22Rv1 (cell line): ENCODE data around the gene NDUFA7.
A peak's percentile ranks its signal among the peaks of the same experiment; 100 is the strongest.

Source experiments
- H3K27ac ChIP-seq: fragments of 450-650 bp; 2 replicates; pipeline ENCODE4 v1.5.1; 2017
- ZFX ChIP-seq: fragments of 450-650 bp; IDR thresholded peaks from 2 replicates; pipeline ENCODE4 v1.6.1; 2017; ENCODE audit warnings: antibody characterized with exemption, borderline replicate concordance
- TF ChIP-seq, protein P1 (sequence below): fragments of 450-650 bp; IDR thresholded peaks from 2 replicates; pipeline ENCODE4 v1.5.1; 2017; ENCODE audit warnings: mild to moderate bottlenecking

The NDUFA7 gene

DNA sequence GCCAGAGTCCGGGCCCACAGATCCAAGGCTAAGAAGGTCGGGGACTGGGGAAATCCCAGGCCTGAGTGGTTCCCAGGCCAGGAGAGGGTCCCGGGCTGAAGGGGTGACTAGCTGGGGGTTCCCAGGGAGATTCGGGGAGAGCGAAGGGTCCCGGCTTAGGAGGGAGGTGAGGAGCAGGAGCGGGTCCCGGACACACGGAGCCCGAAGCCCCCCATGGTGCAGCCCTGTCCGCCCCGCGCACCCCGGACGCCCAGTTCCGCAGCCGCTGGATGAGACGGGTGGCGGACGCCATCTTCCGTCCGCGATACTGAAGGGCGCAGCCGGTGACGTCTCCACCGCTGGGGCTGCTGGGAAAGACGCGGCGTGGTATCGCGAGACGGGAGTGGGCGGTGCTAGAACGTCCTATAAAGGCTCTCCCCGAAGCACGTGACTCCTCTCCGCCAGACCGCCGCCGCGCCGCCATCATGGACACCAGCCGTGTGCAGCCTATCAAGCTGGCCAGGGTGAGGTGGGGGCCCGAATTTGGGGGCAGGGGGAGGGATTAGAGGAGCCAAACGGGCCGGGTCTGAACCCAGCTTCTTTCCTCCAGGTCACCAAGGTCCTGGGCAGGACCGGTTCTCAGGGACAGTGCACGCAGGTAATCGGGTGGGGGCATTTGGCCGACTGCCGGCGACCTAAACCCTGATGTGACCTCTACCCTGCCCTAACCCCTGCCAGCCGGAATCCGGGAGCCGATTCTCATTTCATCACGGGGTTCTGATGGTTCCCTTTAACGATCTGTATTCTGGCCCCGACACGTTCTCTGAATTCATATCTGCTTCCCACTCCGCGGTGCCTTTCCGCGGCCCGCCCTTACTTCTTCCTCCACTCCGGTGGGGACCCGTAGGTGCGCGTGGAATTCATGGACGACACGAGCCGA is at the start of gene NDUFA7, which contains the start of gene RPS28:
TSS of gene NDUFA7 (minus strand) at position 309 of the 919 bp plus-strand sequence. CDS start at position 292, 17 bp downstream.
TSS of gene RPS28 (plus strand) at position 430 of the 919 bp plus-strand sequence. CDS start at position 465, 35 bp downstream.
- no peak for TF ChIP-seq ZFX
- TF ChIP-seq, protein P1, sequence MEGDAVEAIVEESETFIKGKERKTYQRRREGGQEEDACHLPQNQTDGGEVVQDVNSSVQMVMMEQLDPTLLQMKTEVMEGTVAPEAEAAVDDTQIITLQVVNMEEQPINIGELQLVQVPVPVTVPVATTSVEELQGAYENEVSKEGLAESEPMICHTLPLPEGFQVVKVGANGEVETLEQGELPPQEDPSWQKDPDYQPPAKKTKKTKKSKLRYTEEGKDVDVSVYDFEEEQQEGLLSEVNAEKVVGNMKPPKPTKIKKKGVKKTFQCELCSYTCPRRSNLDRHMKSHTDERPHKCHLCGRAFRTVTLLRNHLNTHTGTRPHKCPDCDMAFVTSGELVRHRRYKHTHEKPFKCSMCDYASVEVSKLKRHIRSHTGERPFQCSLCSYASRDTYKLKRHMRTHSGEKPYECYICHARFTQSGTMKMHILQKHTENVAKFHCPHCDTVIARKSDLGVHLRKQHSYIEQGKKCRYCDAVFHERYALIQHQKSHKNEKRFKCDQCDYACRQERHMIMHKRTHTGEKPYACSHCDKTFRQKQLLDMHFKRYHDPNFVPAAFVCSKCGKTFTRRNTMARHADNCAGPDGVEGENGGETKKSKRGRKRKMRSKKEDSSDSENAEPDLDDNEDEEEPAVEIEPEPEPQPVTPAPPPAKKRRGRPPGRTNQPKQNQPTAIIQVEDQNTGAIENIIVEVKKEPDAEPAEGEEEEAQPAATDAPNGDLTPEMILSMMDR = peak; percentile 31
- peak within 1 kb of the TSS; percentile 85 for H3K27ac ChIP-seq

DNA sequence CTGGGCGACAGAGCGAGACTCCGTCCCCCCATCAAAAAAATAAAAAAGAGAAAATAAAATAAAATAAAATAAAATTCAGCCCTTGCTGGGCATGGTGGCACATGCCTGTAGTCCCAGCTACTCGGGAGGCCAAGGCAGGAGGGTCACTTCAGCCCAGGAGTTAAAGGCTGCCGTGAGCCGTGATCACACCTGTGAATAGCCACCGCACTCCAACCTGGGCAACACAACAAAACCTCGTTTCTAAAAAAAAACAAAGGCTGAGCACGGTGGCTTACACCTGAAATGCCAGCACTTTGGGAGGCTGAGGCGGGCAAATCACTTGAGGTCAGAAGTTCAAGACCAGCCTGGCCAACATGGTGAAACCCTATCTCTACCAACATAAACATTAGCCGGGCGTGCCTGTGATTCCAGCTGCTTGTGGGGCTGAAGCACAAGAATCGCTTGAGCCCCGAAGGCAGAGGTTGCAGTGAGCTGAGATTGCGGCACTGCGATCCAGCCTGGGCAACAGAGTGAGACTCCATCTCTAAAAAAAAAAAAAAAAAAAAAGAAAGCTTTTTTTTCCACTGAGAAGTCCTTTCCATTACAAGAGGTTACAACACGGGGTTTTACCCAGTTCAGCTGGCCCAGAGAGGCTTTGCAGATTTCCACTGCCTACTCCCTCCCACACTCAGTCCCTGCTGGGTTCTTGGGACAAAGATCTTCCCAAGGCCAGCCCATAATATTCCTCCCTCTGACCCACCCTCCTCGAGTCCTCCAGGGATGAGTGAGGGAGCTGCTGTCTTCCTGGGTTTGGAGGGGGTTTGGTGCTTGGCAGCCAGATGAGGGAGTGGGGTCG is 49.2 kb upstream of the NDUFA7 start:
- no peak for TF ChIP-seq ZFX
- TF ChIP-seq, protein P1 = no peak
- H3K27ac ChIP-seq = peak overlapping the region; percentile 96

- TF ChIP-seq, protein P1 = no peak
- peak overlapping the region; percentile 96; the same call in 1 of the 2 replicates for H3K27ac ChIP-seq
Measured at GRCh38 chr19:8367327-8368001, 46.3 kb upstream of the NDUFA7 start.

GRCh38 chr19:8366961-8367326 is 45.8 kb upstream of the NDUFA7 start:
- no peak for TF ChIP-seq ZFX
- TF ChIP-seq, protein P1 = no peak

DNA sequence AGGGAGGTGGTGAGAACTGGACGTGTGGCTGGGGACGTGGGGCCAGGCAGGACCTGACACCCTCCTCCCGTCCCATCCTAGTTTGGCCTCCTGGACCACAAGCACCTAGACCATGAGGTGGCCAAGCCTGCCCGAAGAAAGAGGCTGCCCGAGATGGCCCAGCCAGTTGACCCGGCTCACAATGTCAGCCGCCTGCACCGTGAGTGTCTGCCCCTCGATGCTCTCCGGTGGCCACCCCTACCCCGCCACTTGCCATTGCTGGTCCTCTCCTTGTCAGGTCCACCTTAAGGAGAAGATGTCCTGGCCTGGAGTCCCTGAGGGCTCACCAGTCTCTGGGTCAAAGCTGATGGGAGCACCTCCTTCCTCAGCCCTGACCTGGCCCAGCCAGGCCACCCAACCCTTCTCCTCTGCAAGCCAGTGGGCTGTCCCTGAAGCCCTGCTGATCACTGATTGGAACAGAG is 45.0 kb upstream of the NDUFA7 start:
- H3K27ac ChIP-seq = peak overlapping the region; percentile 96

More at GRCh38 chr19:8366961-8367326, 45.8 kb upstream of the NDUFA7 start:
- H3K27ac ChIP-seq = peak overlapping the region; percentile 96; the same call in 1 of the 2 replicates

More for the DNA sequence above, 45.0 kb upstream of the NDUFA7 start:
- no peak for TF ChIP-seq ZFX
- TF ChIP-seq, protein P1 = no peak
